Ectodermal cell (in vitro differentiated cells): ENCODE measurements around the gene INO80C.
"Not testable (repeated sequence)": the region's sequence is repeated elsewhere in the genome, so short reads cannot be mapped to it uniquely, and the experiment has no call there.

ENCODE experiments used
- H3K27ac ChIP-seq: 2 replicates; pipeline ENCODE4 v1.7.0; 2013; ENCODE audit warnings: mild to moderate bottlenecking, low read depth, low read length; ENCODE audit not compliant: insufficient read depth, poor library complexity, severe bottlenecking
- H3K27me3 ChIP-seq: 2 replicates; pipeline ENCODE4 v1.7.0; 2013; ENCODE audit warnings: mild to moderate bottlenecking, low read length; ENCODE audit not compliant: insufficient read depth, control insufficient read depth, poor library complexity, severe bottlenecking
- H3K36me3 ChIP-seq: one replicate; pipeline ENCODE4 v1.7.0; 2013; ENCODE audit warnings: low read length; ENCODE audit not compliant: control insufficient read depth, insufficient read depth
- H3K4me1 ChIP-seq: one replicate; pipeline ENCODE4 v1.7.0; 2013; ENCODE audit warnings: low read length; ENCODE audit not compliant: control insufficient read depth, insufficient read depth
- H3K4me3 ChIP-seq: 2 replicates; pipeline ENCODE4 v1.7.0; 2013; ENCODE audit warnings: low read depth, low read length, control low read depth; ENCODE audit not compliant: insufficient read depth
- H3K9me3 ChIP-seq: 2 replicates; pipeline ENCODE4 v1.7.0; 2013; ENCODE audit warnings: mild to moderate bottlenecking, low read length, moderate library complexity; ENCODE audit not compliant: control insufficient read depth
- WGBS, 2 experiments: methylation state at CpG; one replicate each; pipeline ENCODE4 v1.1.7; 2013; ENCODE audit warnings: missing lambda C conversion rate in 2 of 2; 5-methylcytosine and 5-hydroxymethylcytosine counted together

The INO80C gene

DNA sequence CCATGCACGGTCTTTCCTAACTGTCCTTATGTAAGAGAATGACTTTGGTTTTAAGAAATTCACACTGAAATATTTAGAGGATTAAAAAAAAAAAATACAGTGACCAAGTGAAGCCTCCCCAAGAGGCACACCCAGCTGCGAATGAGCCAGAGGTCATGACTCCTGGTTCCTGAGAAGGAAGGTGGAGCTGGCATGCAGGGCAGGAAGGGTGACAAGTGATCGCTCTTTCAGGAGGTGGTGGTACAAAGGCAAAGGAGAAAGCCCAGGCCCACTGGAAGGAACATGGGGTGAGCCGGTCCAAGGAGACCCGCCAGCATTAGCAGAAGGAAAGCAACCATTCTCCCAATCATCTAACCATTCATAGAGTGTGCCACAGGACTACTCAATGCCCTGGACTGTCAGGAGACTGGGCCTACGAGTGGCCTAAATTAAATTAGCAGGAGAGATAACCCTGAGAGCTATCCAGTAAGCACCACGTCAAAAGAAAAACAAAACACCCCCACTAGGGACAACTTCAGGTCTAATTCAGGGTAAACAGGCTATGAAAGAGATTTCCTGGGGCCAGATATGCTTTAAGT, 7.8 kb downstream of the INO80C start:
- no peaks in the 10 kb centered on the region for H3K27me3 ChIP-seq
- H3K4me1 ChIP-seq, result peaks cover 19% of the 10 kb centered on the region
- H3K9me3 ChIP-seq, result no peaks in the 10 kb centered on the region
- no peak overlapping the region for H3K4me3 ChIP-seq
- WGBS, 2 experiments, result 84% methylated on average over 6 of the region's 7 CpGs
- no peaks in the 10 kb centered on the region for H3K36me3 ChIP-seq
- H3K27ac ChIP-seq, result no peak overlapping the region

DNA sequence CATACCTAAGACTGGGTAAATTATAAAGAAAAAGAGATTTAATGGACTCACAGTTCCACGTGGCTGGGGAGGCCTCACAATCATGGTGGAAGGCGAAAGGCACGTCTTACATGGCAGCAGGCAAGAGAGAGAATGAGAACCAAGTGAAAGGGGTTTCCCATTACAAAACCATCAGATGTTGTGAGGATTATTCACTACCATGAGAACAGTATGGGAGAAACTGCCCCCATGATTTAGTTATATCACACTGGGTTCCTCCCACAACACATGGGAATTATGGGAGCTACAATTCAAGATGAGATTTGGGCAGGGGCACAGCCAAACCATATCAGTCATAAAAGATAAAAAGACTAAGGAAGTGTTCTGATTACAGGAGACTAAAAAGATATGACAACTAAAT, 8.5 kb downstream of the INO80C start:
- not testable (repeated sequence) for H3K27me3 ChIP-seq, H3K36me3 ChIP-seq, H3K9me3 ChIP-seq, H3K4me3 ChIP-seq, H3K27ac ChIP-seq
- 81 to 85% methylated on average over 3 of the region's 3 CpGs for WGBS, 2 experiments
- H3K4me1 ChIP-seq, result peaks cover 19% of the 10 kb centered on the region

DNA sequence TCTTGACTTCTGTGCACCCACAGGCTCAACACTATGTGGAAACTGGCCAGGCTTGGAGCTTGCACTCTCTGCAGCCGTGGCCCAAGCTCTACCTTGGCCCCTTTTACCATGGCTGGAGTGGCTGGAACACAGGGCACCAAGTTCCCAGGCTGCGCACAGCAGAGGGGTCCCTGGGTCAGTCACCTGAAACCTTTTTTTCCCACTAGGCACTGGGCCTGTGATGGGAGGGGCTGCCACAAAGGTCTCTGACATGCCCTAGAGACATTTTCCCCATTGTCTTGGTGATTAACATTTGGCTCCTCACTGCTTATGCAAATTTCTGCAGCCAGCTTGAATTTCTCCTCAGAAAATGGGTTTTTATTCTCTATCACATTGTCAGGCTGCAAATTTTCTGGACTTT, 9.4 kb downstream of the INO80C start:
- H3K36me3 ChIP-seq, H3K9me3 ChIP-seq, H3K4me3 ChIP-seq, H3K27ac ChIP-seq, H3K27me3 ChIP-seq: not testable (repeated sequence)
- WGBS, 2 experiments, result 59 to 63% methylated on average over 2 of the region's 2 CpGs
- H3K4me1 ChIP-seq, result peaks cover 19% of the 10 kb centered on the region

DNA sequence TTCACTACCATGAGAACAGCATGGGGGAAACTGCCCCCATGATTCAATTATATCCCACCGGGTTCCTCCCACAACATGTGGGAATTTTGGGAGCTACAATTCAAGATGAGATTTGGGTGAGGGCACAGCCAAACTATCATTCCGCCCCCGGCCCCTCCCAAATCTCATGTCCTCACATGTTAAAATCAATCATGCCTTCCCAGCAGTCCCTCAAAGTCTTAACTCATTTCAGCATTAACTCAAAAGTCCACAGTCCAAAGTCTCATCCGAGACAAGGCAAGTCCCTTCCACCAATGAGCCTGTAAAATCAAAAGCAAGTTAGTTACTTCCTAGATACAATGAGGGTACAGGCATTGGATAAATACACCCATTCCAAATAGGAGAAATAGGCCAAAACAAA, 10.2 kb downstream of the INO80C start:
- H3K36me3 ChIP-seq, H3K4me3 ChIP-seq, H3K9me3 ChIP-seq, H3K27me3 ChIP-seq, H3K27ac ChIP-seq: not testable (repeated sequence)
- WGBS, 2 experiments, result 92 to 95% methylated on average over 4 of the region's 4 CpGs
- peaks cover 19% of the 10 kb centered on the region for H3K4me1 ChIP-seq

DNA sequence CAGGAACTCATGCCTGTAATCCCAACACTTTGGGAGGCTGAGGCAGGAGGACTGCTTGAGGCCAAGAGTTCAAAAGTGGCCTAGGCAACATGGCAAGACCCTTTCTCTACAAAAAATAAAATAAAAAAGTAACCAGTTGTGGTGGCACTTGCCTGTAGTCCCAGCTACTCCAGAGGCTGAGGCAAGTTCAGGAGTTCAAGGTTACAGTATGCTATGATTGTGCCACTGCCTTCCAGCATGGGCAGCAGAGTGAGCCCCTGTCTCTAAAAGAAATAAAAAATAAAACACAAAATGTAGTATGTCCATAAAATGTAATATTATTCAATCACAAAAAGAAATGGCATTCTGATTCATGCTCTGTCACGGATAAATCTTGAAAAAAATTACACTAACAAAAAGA, 11.9 kb downstream of the INO80C start:
- Histone ChIP-seq H3K36me3 (no peaks in the 10 kb centered on the region), H3K4me3 (no peak overlapping the region), H3K27me3 (no peaks in the 10 kb centered on the region), H3K9me3 (no peaks in the 10 kb centered on the region), H3K4me1 (peaks cover 7% of the 10 kb centered on the region), H3K27ac (no peak overlapping the region)
- 83% methylated on average over 1 of the region's 1 CpG; no CpG with 5 or more reads in 1 of the 2 experiments for WGBS, 2 experiments

DNA sequence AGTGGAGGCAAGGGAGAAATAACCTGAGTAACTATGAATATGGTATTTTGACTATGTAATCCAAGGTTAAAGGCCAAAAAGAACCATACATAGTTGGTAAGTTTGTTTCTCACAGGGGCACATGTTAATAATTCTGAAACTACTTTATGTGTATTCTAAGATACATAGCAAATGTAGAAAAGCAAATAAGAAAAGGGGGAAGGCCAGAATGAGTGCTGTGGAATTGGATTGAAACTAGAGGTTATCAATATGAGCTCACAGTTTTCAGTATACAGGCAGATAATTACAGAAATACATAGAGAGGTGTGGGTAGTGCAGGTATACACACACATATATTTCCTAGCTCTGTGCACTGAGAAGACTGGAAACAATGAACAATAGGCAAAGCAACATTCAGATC, 13.7 kb downstream of the INO80C start:
- Histone ChIP-seq H3K27me3 (no peaks in the 10 kb centered on the region), H3K27ac (no peak overlapping the region), H3K9me3 (no peaks in the 10 kb centered on the region), H3K36me3 (no peaks in the 10 kb centered on the region), H3K4me3 (no peak overlapping the region), H3K4me1 (no peaks in the 10 kb centered on the region)

DNA sequence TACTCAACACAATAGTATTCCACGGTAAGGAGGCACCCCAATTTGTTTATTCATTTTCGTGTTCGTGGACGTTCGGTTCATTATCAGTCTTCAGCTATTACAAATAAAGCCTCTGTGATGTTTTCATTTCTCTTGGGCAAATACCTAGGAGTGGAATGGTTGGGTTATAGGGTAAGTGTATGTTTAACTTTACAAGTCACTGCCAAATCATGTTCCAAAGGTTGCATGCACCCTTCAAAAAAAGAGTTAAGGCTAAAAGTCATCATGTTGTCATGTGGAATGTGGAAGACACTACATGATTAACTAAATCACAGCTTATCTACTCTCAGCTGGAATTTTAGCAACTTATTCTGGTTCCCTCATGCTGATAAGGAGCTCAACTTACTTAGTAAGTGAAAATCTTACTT, 15.8 kb downstream of the INO80C start:
- Histone ChIP-seq H3K27ac (no peak overlapping the region), H3K4me3 (no peak overlapping the region), H3K36me3 (no peaks in the 10 kb centered on the region), H3K4me1 (no peaks in the 10 kb centered on the region), H3K9me3 (no peaks in the 10 kb centered on the region), H3K27me3 (no peaks in the 10 kb centered on the region)
- 75 to 96% methylated on average over 5 of the region's 5 CpGs for WGBS, 2 experiments

DNA sequence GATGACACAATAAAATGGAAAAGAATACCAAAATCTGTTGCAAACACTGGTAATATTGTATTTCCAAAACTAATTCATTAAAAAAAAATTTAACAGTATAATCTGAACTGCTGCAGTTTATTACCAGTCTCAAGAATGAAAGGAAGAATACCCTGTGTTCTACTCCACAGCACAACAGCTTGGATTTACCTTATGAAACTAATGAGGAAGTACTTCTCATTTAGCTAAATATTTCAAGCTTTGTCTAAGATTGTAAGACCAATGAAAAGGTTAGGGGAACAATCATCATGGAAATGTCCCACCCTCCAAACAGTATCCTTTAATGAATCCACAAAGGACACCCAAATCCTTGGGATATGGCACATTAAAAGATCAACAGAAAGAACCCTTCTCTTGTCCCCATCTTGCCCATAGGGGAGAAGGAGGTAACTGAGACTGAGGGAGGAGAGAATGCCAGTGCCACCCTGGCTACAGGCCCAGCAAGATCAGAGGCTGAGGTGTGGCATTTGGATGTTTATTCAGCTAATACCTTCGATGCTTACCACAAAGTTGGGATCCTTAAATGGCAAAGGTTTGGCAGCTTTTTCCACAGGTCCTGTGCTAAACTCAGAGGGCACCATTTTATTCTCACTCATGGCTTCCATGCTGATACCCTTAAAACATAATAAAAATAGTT, 17.7 kb downstream of the INO80C start:
- Histone ChIP-seq H3K4me3 (no peak overlapping the region), H3K4me1 (no peaks in the 10 kb centered on the region), H3K27ac (no peak overlapping the region), H3K27me3 (no peaks in the 10 kb centered on the region), H3K36me3 (no peaks in the 10 kb centered on the region), H3K9me3 (no peaks in the 10 kb centered on the region)
- WGBS, 2 experiments, result 90 to 94% methylated on average over 1 of the region's 1 CpG

DNA sequence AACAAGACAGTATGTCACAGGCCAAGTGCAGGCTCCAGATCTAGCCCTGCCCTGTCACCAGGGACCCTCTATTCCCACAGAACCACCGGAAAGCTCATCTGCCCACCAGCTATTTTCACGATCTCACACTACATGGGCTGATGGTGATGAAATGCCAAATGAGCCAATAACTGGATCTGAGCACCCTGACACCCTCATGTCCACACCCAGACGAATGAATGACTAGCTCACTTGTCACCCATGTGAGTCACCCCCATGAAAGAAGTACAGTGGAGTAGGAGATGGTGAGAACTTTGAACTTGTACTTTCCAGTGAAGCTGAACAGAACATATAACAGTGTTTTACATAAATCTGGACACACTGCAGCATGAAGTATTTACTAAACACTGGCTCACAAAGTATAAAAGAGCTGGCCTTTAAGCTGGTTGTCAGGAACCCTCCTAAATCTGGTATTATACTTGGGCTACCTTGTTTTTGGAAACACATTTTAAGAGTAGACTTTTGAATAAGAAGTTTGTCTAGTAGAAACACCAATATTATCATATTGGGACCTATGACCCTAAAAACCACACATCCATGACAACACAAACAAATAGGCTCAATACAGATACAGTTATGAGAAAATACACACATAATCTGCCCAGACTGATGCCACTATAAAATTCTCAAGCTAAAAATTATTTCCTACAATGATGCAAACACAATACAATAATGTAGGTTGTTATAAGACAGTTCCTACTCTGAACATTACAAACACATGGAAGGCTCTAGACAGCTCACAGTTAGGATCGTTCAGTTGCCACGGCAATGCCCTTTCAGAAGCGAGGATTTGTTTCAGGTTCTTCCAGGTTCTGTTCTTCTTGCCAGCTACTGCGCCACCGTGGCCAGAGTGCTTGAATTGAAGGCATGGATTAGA, 19.0 kb downstream of the INO80C start:
- 91 to 93% methylated on average over 8 of the region's 8 CpGs for WGBS, 2 experiments
- Histone ChIP-seq H3K4me3 (no peak overlapping the region), H3K4me1 (no peaks in the 10 kb centered on the region), H3K36me3 (no peaks in the 10 kb centered on the region), H3K9me3 (no peaks in the 10 kb centered on the region), H3K27ac (no peak overlapping the region), H3K27me3 (no peaks in the 10 kb centered on the region)

DNA sequence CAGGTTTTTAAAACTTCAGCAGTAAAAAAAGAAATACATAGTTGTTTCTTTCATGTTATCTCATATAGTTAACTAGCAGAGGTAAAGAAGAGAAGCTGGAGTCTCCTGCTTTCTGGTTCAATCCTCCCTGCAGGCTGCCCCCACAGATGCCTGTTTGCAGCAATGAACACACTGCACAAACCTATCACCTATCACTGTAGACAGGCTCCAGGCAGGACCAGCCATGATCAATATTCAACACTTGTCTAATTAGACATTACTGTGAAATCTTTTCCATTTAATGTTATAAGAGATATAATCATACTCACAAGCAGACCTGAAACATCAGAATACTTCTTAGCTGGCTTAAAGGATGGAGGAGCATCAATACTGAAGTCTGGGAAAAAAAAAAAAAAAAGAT, 19.8 kb downstream of the INO80C start:
- Histone ChIP-seq H3K9me3 (no peaks in the 10 kb centered on the region), H3K4me3 (no peak overlapping the region), H3K4me1 (no peaks in the 10 kb centered on the region), H3K27ac (no peak overlapping the region), H3K36me3 (no peaks in the 10 kb centered on the region), H3K27me3 (no peaks in the 10 kb centered on the region)
